Tibial artery (tissue), 4 donors: Measurements from ENCODE around the gene EIF4A2.

Source experiments
- DNase-seq, 2 donors: peaks; one replicate each; pipeline ENCODE4 v3.0.0-alpha.2; 2019
- H3K27ac ChIP-seq, 2 donors: fragments of 200-600 bp; sonication (generic) in 1 of 2; 1 replicate in 1 of 2; 2 replicates in 1 of 2; pipeline ENCODE4 v1.5.1; 2018 to 2019; ENCODE audit warnings: mild to moderate bottlenecking in 1 of 2
- H3K27me3 ChIP-seq, 2 donors: fragments of 200-600 bp; sonication (generic) in 1 of 2; one replicate each; pipeline versions ENCODE4 v1.5.1 to v1.6.0; 2016 to 2019
- H3K36me3 ChIP-seq, 3 donors: fragments of 200-600 bp; sonication (generic) in 2 of 3; one replicate each; pipeline ENCODE4 v1.5.1; 2016 to 2019; ENCODE audit warnings: mild to moderate bottlenecking in 2 of 3
- H3K4me1 ChIP-seq, 4 donors: fragments of 200-600 bp; sonication (generic) in 2 of 4; 1 replicate in 3 of 4; 2 replicates in 1 of 4; pipeline ENCODE4 v1.5.1; 2016 to 2019
- H3K4me3 ChIP-seq, 2 donors: fragments of 200-600 bp; sonication (generic) in 1 of 2; 1 replicate in 1 of 2; 2 replicates in 1 of 2; pipeline ENCODE4 v1.5.1; 2018 to 2019; ENCODE audit warnings: mild to moderate bottlenecking in 2 of 2
- H3K9me3 ChIP-seq, 3 donors: fragments of 200-600 bp; sonication (generic) in 1 of 3; one replicate each; pipeline ENCODE4 v1.5.1; 2016 to 2019
- CTCF ChIP-seq, 2 experiments: fragments of 200-600 bp in 1 of 2; fragments of 450-650 bp in 1 of 2; IDR thresholded peaks; one replicate each; pipeline ENCODE4 v1.5.1; 2017 to 2019; ENCODE audit warnings: antibody characterized with exemption in 2 of 2, mild to moderate bottlenecking in 1 of 2, moderate library complexity in 1 of 2
- intact Hi-C: fragments of 100-400 bp; cut with DNase I; formaldehyde crosslinking; loops from one replicate; pipeline ENCODE4 v1.15.0; 2023; ENCODE audit warnings: low total_unique reads

Gene EIF4A2

GRCh38 chr3:186759231-186759930, 24.0 kb upstream of the EIF4A2 start:
- H3K36me3 ChIP-seq: no peaks in the 10 kb centered on the region
- no peak overlapping the region for H3K27ac ChIP-seq
- no peak for DNase-seq
- no peak for TF ChIP-seq CTCF (IDR thresholded peaks at IDR 0.05)
- intact Hi-C loops: no loop called here
- H3K4me1 ChIP-seq: no peaks in the 10 kb centered on the region
- H3K27me3 ChIP-seq: no peaks in the 10 kb centered on the region
- no peaks in the 10 kb centered on the region for H3K9me3 ChIP-seq
- H3K4me3 ChIP-seq: no peak overlapping the region

GRCh38 chr3:186760141-186760833, 23.1 kb upstream of the EIF4A2 start:
- no peaks in the 10 kb centered on the region for H3K27me3 ChIP-seq
- intact Hi-C loops: no loop called here
- no peak overlapping the region for H3K4me3 ChIP-seq
- TF ChIP-seq CTCF (IDR thresholded peaks at IDR 0.05): no peak
- H3K27ac ChIP-seq: no peak overlapping the region
- H3K9me3 ChIP-seq: no peaks in the 10 kb centered on the region
- DNase-seq: no peak
- no peaks in the 10 kb centered on the region for H3K4me1 ChIP-seq
- H3K36me3 ChIP-seq: no peaks in the 10 kb centered on the region

GRCh38 chr3:186760897-186761447, 22.4 kb upstream of the EIF4A2 start:
- no peaks in the 10 kb centered on the region for H3K4me1 ChIP-seq
- H3K9me3 ChIP-seq: no peaks in the 10 kb centered on the region
- DNase-seq: no peak
- no peaks in the 10 kb centered on the region for H3K27me3 ChIP-seq
- intact Hi-C loops: no loop called here
- no peaks in the 10 kb centered on the region for H3K36me3 ChIP-seq
- no peak overlapping the region for H3K27ac ChIP-seq
- no peak for TF ChIP-seq CTCF (IDR thresholded peaks at IDR 0.05)
- H3K4me3 ChIP-seq: no peak overlapping the region

- Histone ChIP-seq H3K9me3 (no peaks in the 10 kb centered on the region), H3K27me3 (no peaks in the 10 kb centered on the region), H3K4me1 (peaks cover 0 to 14% (median 5%) of the 10 kb centered on the region in 4 donors), H3K36me3 (no peaks in the 10 kb centered on the region), H3K4me3 (peak overlapping the region; percentile 49 to 58), H3K27ac (peak overlapping the region; percentile 37 to 54)
- DNase-seq: no peak
- intact Hi-C loops: no loop called here
- TF ChIP-seq CTCF (IDR thresholded peaks at IDR 0.05): no peak
Measured at GRCh38 chr3:186772281-186772694, 11.1 kb upstream of the EIF4A2 start.

- intact Hi-C loops: no loop called here
Measured at GRCh38 chr3:186772701-186773417, 10.5 kb upstream of the EIF4A2 start.

More at GRCh38 chr3:186772701-186773417, 10.5 kb upstream of the EIF4A2 start:
- Histone ChIP-seq H3K9me3 (no peaks in the 10 kb centered on the region), H3K36me3 (no peaks in the 10 kb centered on the region), H3K4me1 (peaks cover 0 to 14% (median 5%) of the 10 kb centered on the region in 4 donors), H3K27me3 (no peaks in the 10 kb centered on the region), H3K27ac (peak overlapping the region; percentile 37 to 54), H3K4me3 (peak overlapping the region; percentile 49 to 58)
- TF ChIP-seq CTCF (IDR thresholded peaks at IDR 0.05): no peak
- peak; percentile 78 to 86 for DNase-seq
